ENCODE results near the gene YIPF4. TPM values are rescaled to one million over a fixed set of nuclear protein-coding genes. Genes with fewer than 3 reads are reported as not detected.
"Not testable (repeated sequence)": the region's sequence is repeated elsewhere in the genome, so short reads cannot be mapped to it uniquely, and the experiment has no call there.

The YIPF4 gene
- total and polyA plus RNA-seq, 8 donors = 7.6 to 42.2 (median 31.2) TPM

DNA sequence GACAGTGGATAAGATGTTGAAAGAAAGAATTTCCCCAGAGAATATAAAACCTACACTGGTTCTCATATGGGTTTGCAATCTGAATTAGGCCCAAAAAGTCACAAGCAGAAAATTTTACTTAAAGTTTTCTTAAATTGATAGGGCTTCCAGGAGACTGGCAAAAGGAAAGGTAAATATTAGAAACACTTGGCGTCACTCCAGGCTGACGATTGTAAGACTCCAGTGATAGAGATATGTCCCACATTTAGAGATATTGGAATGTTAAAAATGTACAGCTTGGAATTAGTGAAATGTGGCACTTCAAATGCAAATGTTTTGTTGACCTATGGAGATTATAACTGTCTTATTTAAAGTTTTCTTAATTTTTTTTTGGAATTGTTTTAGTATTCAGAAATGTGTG is 14.0 kb downstream of the YIPF4 start:
- WGBS, 2 donors = 16 to 20% methylated on average over 2 of the region's 2 CpGs
- ATAC-seq = peak in 3 of 4 donors; percentile 51 to 63 (median 59)
- peaks cover 0 to 10% (median 0%) of the 10 kb centered on the region in 3 donors for H3K36me3 ChIP-seq
- no peak overlapping the region for H3K27ac ChIP-seq
- H3K27me3 ChIP-seq = no peaks in the 10 kb centered on the region
- no peak overlapping the region for H3K4me3 ChIP-seq
- FAIRE-seq = no peak
- intact Hi-C loops (cut with DNase I) = no loop called here
- peaks cover 16 to 40% (median 31%) of the 10 kb centered on the region in 3 donors for H3K4me1 ChIP-seq
- no peaks in the 10 kb centered on the region for H3K9me3 ChIP-seq
- DNase-seq = peak in 1 of 6 donors; percentile 39
- TF ChIP-seq, protein P1, sequence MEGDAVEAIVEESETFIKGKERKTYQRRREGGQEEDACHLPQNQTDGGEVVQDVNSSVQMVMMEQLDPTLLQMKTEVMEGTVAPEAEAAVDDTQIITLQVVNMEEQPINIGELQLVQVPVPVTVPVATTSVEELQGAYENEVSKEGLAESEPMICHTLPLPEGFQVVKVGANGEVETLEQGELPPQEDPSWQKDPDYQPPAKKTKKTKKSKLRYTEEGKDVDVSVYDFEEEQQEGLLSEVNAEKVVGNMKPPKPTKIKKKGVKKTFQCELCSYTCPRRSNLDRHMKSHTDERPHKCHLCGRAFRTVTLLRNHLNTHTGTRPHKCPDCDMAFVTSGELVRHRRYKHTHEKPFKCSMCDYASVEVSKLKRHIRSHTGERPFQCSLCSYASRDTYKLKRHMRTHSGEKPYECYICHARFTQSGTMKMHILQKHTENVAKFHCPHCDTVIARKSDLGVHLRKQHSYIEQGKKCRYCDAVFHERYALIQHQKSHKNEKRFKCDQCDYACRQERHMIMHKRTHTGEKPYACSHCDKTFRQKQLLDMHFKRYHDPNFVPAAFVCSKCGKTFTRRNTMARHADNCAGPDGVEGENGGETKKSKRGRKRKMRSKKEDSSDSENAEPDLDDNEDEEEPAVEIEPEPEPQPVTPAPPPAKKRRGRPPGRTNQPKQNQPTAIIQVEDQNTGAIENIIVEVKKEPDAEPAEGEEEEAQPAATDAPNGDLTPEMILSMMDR (IDR thresholded peaks at IDR 0.05) = no peak

GRCh38 chr2:32293493-32293892 is 15.8 kb downstream of the YIPF4 start:
- FAIRE-seq; DNase-seq; intact Hi-C loops (cut with DNase I); H3K9me3 ChIP-seq; H3K27ac ChIP-seq; H3K4me3 ChIP-seq; H3K27me3 ChIP-seq; ATAC-seq: not testable (repeated sequence)
- peaks cover 16 to 27% (median 23%) of the 10 kb centered on the region in 3 donors for H3K4me1 ChIP-seq
- 96 to 98% methylated on average over 7 to 15 of the region's 26 CpGs for WGBS, 2 donors
- H3K36me3 ChIP-seq = peaks cover 0 to 21% (median 0%) of the 10 kb centered on the region in 3 donors

GRCh38 chr2:32293966-32294562 is 16.4 kb downstream of the YIPF4 start:
- DNase-seq = peak in 2 of 6 donors; percentile 33 to 72
- H3K9me3 ChIP-seq; H3K27me3 ChIP-seq; H3K4me3 ChIP-seq; intact Hi-C loops (cut with DNase I); H3K27ac ChIP-seq; FAIRE-seq; ATAC-seq: not testable (repeated sequence)
- Histone ChIP-seq H3K36me3 (peaks cover 0 to 21% (median 0%) of the 10 kb centered on the region in 3 donors), H3K4me1 (peaks cover 14 to 21% (median 18%) of the 10 kb centered on the region in 3 donors)
- WGBS, 2 donors = 98% methylated on average over 25 to 43 of the region's 43 CpGs

GRCh38 chr2:32310577-32310976 is 32.9 kb downstream of the YIPF4 start:
- H3K9me3 ChIP-seq = no peaks in the 10 kb centered on the region
- TF ChIP-seq, protein P1 (IDR thresholded peaks at IDR 0.05) = no peak
- H3K27ac ChIP-seq = no peak overlapping the region
- no peak for ATAC-seq
- H3K4me1 ChIP-seq = peaks cover 0 to 22% (median 10%) of the 10 kb centered on the region in 3 donors
- intact Hi-C loops (cut with DNase I) = no loop called here
- no peak for DNase-seq
- no peaks in the 10 kb centered on the region for H3K27me3 ChIP-seq
- H3K36me3 ChIP-seq = no peaks in the 10 kb centered on the region
- WGBS, 2 donors = 84 to 90% methylated on average over 7 of the region's 7 CpGs
- no peak overlapping the region for H3K4me3 ChIP-seq
- FAIRE-seq = no peak

- ATAC-seq (no peak), FAIRE-seq (no peak), DNase-seq (no peak)
- Histone ChIP-seq H3K27me3 (no peaks in the 10 kb centered on the region), H3K4me1 (peaks cover 0 to 11% (median 10%) of the 10 kb centered on the region in 3 donors), H3K4me3 (no peak overlapping the region), H3K36me3 (no peaks in the 10 kb centered on the region), H3K27ac (no peak overlapping the region), H3K9me3 (no peaks in the 10 kb centered on the region)
- WGBS, 2 donors = 33 to 42% methylated on average over 1 of the region's 1 CpG
- TF ChIP-seq, protein P1 (IDR thresholded peaks at IDR 0.05) = no peak
- intact Hi-C loops (cut with DNase I) = no loop called here
Measured at GRCh38 chr2:32314886-32315285, 37.2 kb downstream of the YIPF4 start.

DNA sequence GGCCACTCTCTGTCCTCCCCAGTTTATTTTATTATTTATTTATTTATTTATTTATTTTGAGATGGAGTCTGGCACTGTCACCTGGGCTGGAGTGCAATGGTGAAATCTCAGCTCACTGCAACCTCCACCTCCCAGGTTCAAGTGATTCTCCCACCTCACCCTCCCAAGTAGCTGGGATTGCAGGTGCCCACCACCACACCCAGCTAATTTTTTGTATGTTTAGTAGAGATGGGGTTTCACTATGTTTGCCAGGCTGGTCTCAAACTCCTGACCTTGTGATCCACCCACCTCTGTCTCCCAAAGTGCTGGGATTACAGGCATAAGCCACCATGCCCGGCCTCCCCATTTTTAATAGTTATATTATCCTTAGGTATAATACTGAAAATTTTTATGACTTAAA is 51.0 kb downstream of the YIPF4 start:
- H3K4me1 ChIP-seq; DNase-seq; H3K27me3 ChIP-seq; ATAC-seq; H3K36me3 ChIP-seq; FAIRE-seq; intact Hi-C loops (cut with DNase I); H3K9me3 ChIP-seq: not testable (repeated sequence)
- Histone ChIP-seq H3K4me3 (peak overlapping the region in 1 of 4 donors; percentile 20), H3K27ac (peak overlapping the region; percentile 23 to 83 (median 59))
- 29 to 38% methylated on average over 1 of the region's 1 CpG for WGBS, 2 donors

GRCh38 chr2:32329180-32329980 is 51.7 kb downstream of the YIPF4 start:
- intact Hi-C loops (cut with DNase I); H3K9me3 ChIP-seq; H3K36me3 ChIP-seq; H3K27me3 ChIP-seq; FAIRE-seq; H3K4me1 ChIP-seq: not testable (repeated sequence)
- peak overlapping the region; percentile 23 to 83 (median 69) for H3K27ac ChIP-seq
- peak overlapping the region in 2 of 4 donors; percentile 20 to 22 for H3K4me3 ChIP-seq
- 36 to 38% methylated on average over 14 of the region's 14 CpGs for WGBS, 2 donors
- ATAC-seq (peak; percentile 84 to 92 (median 90)), DNase-seq (peak in 1 of 6 donors; percentile 26)

Measured in pancreas (tissue), 10 donors.